SK-N-SH (cell line): ENCODE results near the gene ITGAV.

Experiments
- CTCF ChIP-seq: fragments of 200-600 bp; sonication (generic); IDR thresholded peaks from 2 replicates; pipeline ENCODE4 v1.6.1; 2017; ENCODE audit warnings: antibody characterized with exemption, mild to moderate bottlenecking, moderate library complexity
- ELF1 ChIP-seq: IDR thresholded peaks from 2 replicates; pipeline ENCODE4 v1.4.0; 2012
- FOSL2 ChIP-seq: IDR thresholded peaks from 2 replicates; pipeline ENCODE4 v1.4.0; 2012; ENCODE audit warnings: low read depth, mild to moderate bottlenecking, moderate library complexity, borderline replicate concordance
- MAX ChIP-seq: IDR thresholded peaks from 2 replicates; pipeline ENCODE4 v1.4.0; 2012; ENCODE audit warnings: low read depth
- NFIC ChIP-seq: IDR thresholded peaks from 2 replicates; pipeline ENCODE4 v1.4.0; 2012; ENCODE audit warnings: borderline replicate concordance
- POLR2AphosphoS5 ChIP-seq: IDR thresholded peaks from 2 replicates; pipeline ENCODE4 v1.6.1; 2012; ENCODE audit warnings: low read depth, low read length
- RAD21 ChIP-seq: IDR thresholded peaks from 2 replicates; pipeline ENCODE4 v1.6.1; 2012; ENCODE audit warnings: mild to moderate bottlenecking, low read length
- REST ChIP-seq: IDR thresholded peaks from 2 replicates; pipeline ENCODE4 v1.6.1; 2012; ENCODE audit warnings: mild to moderate bottlenecking, low read depth, low read length, moderate library complexity
- TAF1 ChIP-seq: IDR thresholded peaks from 2 replicates; pipeline ENCODE4 v1.6.1; 2012; ENCODE audit warnings: low read depth, mild to moderate bottlenecking, low read length, moderate library complexity, borderline replicate concordance
- TCF12 ChIP-seq: IDR thresholded peaks from 2 replicates; pipeline ENCODE4 v1.4.0; 2012

- TF ChIP-seq POLR2AphosphoS5, result no peak
- no peak for TF ChIP-seq TAF1
- TF ChIP-seq CTCF, result no peak
- TF ChIP-seq MAX, result no peak
- no peak for TF ChIP-seq REST
- peak; percentile 34; the same call in 1 of the 2 replicates for TF ChIP-seq TCF12
- TF ChIP-seq RAD21, result no peak
- TF ChIP-seq NFIC, result no peak
- TF ChIP-seq ELF1, result no peak
- TF ChIP-seq FOSL2, result peak; percentile 61; the same call in 1 of the 2 replicates
These were observed 137.1 kb downstream of the ITGAV start for GRCh38 chr2:186726938-186727337.
